ENCODE results near the gene RAPGEF5.

RAPGEF5 gene

GRCh38 chr7:22182149-22182548, 174.8 kb downstream of the RAPGEF5 start:
- DNase-seq (ENCODE audit: low read depth) = no peak
- TF ChIP-seq, protein P1, sequence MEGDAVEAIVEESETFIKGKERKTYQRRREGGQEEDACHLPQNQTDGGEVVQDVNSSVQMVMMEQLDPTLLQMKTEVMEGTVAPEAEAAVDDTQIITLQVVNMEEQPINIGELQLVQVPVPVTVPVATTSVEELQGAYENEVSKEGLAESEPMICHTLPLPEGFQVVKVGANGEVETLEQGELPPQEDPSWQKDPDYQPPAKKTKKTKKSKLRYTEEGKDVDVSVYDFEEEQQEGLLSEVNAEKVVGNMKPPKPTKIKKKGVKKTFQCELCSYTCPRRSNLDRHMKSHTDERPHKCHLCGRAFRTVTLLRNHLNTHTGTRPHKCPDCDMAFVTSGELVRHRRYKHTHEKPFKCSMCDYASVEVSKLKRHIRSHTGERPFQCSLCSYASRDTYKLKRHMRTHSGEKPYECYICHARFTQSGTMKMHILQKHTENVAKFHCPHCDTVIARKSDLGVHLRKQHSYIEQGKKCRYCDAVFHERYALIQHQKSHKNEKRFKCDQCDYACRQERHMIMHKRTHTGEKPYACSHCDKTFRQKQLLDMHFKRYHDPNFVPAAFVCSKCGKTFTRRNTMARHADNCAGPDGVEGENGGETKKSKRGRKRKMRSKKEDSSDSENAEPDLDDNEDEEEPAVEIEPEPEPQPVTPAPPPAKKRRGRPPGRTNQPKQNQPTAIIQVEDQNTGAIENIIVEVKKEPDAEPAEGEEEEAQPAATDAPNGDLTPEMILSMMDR (IDR thresholded peaks at IDR 0.05; ENCODE audit: low read depth, low read length, missing control alignments) = no peak
- no peak overlapping the region for H3K4me3 ChIP-seq (ENCODE audit: low read depth, low read length)

- TF ChIP-seq, protein P1 (IDR thresholded peaks at IDR 0.05; ENCODE audit: low read depth, low read length, missing control alignments) = no peak
- DNase-seq (ENCODE audit: low read depth) = no peak
- no peak overlapping the region for H3K4me3 ChIP-seq (ENCODE audit: low read depth, low read length)
Observed at GRCh38 chr7:22181663-22182062, 175.3 kb downstream of the RAPGEF5 start.

DNA sequence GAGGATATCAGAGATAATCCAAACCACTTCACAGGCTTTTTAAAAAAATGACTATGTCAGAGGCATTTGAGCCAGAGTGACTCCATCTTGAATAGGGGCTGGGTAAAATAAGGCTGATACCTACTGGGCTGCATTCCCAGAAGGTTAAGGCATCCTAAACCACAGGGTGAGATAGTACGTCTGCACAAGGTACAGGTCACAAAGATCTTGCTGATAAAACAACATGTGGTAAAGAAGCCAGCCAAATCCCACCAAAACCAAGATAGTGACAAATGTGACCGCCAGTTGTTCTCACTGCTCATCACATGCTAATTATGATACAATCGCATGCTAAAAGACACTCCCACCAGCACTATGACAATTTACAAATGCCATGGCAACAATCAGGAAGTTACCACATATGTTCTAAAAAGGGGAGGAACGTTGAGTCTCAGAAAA, 177.5 kb downstream of the RAPGEF5 start:
- TF ChIP-seq, protein P1 (IDR thresholded peaks at IDR 0.05; ENCODE audit: low read depth, low read length, missing control alignments) = no peak
- DNase-seq (ENCODE audit: low read depth) = no peak
- no peak overlapping the region for H3K4me3 ChIP-seq (ENCODE audit: low read depth, low read length)

GRCh38 chr7:22178735-22179134, 178.2 kb downstream of the RAPGEF5 start:
- TF ChIP-seq, protein P1 (IDR thresholded peaks at IDR 0.05; ENCODE audit: low read depth, low read length, missing control alignments) = no peak
- H3K4me3 ChIP-seq (ENCODE audit: low read depth, low read length) = no peak overlapping the region
- no peak for DNase-seq (ENCODE audit: low read depth)

GRCh38 chr7:22176791-22177412, 180.1 kb downstream of the RAPGEF5 start:
- DNase-seq (ENCODE audit: low read depth) = no peak
- no peak overlapping the region for H3K4me3 ChIP-seq (ENCODE audit: low read depth, low read length)
- TF ChIP-seq, protein P1 (IDR thresholded peaks at IDR 0.05; ENCODE audit: low read depth, low read length, missing control alignments) = no peak

- H3K4me3 ChIP-seq (ENCODE audit: low read depth, low read length) = no peak overlapping the region
- DNase-seq (ENCODE audit: low read depth) = no peak
- TF ChIP-seq, protein P1 (IDR thresholded peaks at IDR 0.05; ENCODE audit: low read depth, low read length, missing control alignments) = no peak
Observed at GRCh38 chr7:22174574-22174953, 182.4 kb downstream of the RAPGEF5 start.
